ENCODE measurements around the gene RBM20.
"Not testable (repeated sequence)": the region's sequence is repeated elsewhere in the genome, so short reads cannot be mapped to it uniquely, and the experiment has no call there.

The RBM20 gene

GRCh38 chr10:110647136-110647430 is 2.9 kb downstream of the RBM20 start:
- in situ Hi-C loops (cut with MboI; ENCODE audit: low sequenced_read_pairs), result no loop called here

- in situ Hi-C loops (cut with MboI; ENCODE audit: low sequenced_read_pairs), result no loop called here
These were observed 4.7 kb downstream of the RBM20 start for GRCh38 chr10:110648692-110649346.

GRCh38 chr10:110649347-110650264 is 5.5 kb downstream of the RBM20 start:
- in situ Hi-C loops (cut with MboI; ENCODE audit: low sequenced_read_pairs), result no loop called here

GRCh38 chr10:110650265-110650668 is 6.1 kb downstream of the RBM20 start:
- in situ Hi-C loops (cut with MboI; ENCODE audit: low sequenced_read_pairs), result no loop called here

- in situ Hi-C loops (cut with MboI; ENCODE audit: low sequenced_read_pairs), result no loop called here
These were observed 7.2 kb downstream of the RBM20 start for GRCh38 chr10:110651044-110651958.

GRCh38 chr10:110652475-110653118 is 8.5 kb downstream of the RBM20 start:
- in situ Hi-C loops (cut with MboI; ENCODE audit: low sequenced_read_pairs), result no loop called here

GRCh38 chr10:110655320-110655719 is 11.2 kb downstream of the RBM20 start:
- in situ Hi-C loops (cut with MboI; ENCODE audit: low sequenced_read_pairs), result no loop called here

- in situ Hi-C loops (cut with MboI; ENCODE audit: low sequenced_read_pairs), result no loop called here
These were observed 12.5 kb downstream of the RBM20 start for GRCh38 chr10:110656612-110657011.

- in situ Hi-C loops (cut with MboI; ENCODE audit: low sequenced_read_pairs), result no loop called here
These were observed 14.0 kb downstream of the RBM20 start for GRCh38 chr10:110657973-110658691.

- in situ Hi-C loops (cut with MboI; ENCODE audit: low sequenced_read_pairs), result no loop called here
These were observed 15.4 kb downstream of the RBM20 start for GRCh38 chr10:110659558-110659957.

- in situ Hi-C loops (cut with MboI; ENCODE audit: low sequenced_read_pairs), result not testable (repeated sequence)
These were observed 16.2 kb downstream of the RBM20 start for GRCh38 chr10:110660289-110660688.

GRCh38 chr10:110661292-110661691 is 17.2 kb downstream of the RBM20 start:
- in situ Hi-C loops (cut with MboI; ENCODE audit: low sequenced_read_pairs), result no loop called here

GRCh38 chr10:110664483-110665420 is 20.6 kb downstream of the RBM20 start:
- in situ Hi-C loops (cut with MboI; ENCODE audit: low sequenced_read_pairs), result no loop called here

- in situ Hi-C loops (cut with MboI; ENCODE audit: low sequenced_read_pairs), result not testable (repeated sequence)
These were observed 22.1 kb downstream of the RBM20 start for GRCh38 chr10:110666259-110666658.

GRCh38 chr10:110666673-110667072 is 22.5 kb downstream of the RBM20 start:
- in situ Hi-C loops (cut with MboI; ENCODE audit: low sequenced_read_pairs), result no loop called here

GRCh38 chr10:110667620-110668343 is 23.6 kb downstream of the RBM20 start:
- in situ Hi-C loops (cut with MboI; ENCODE audit: low sequenced_read_pairs), result no loop called here

- in situ Hi-C loops (cut with MboI; ENCODE audit: low sequenced_read_pairs), result no loop called here
These were observed 24.3 kb downstream of the RBM20 start for GRCh38 chr10:110668443-110668842.

GRCh38 chr10:110670335-110670734 is 26.2 kb downstream of the RBM20 start:
- in situ Hi-C loops (cut with MboI; ENCODE audit: low sequenced_read_pairs), result no loop called here

All from HL-60/S4 (cell line).